ENCODE measurements around the gene FRZB. TPM values are rescaled to one million over a fixed set of nuclear protein-coding genes. Genes with fewer than 3 reads are reported as not detected.
A peak's percentile ranks its signal among the peaks of the same experiment; 100 is the strongest.

Gene FRZB
- total and polyA plus RNA-seq, 2 of the 13 experiments (the other 11 are each of a cell fraction or from before 2014, with no cell fraction given): 0.04 to 1.2 TPM

- TF ChIP-seq GFI1 (CRISPR knock-in tag; IDR thresholded peaks at IDR 0.05; ENCODE audit: borderline replicate concordance) (no peak), SMC3 (IDR thresholded peaks at IDR 0.05; ENCODE audit: low read length) (no peak), NR1H2 (CRISPR knock-in tag; IDR thresholded peaks at IDR 0.05; ENCODE audit: borderline replicate concordance, low read depth) (no peak), ZNF556 (CRISPR knock-in tag; IDR thresholded peaks at IDR 0.05; ENCODE audit: borderline replicate concordance) (no peak), ZNF251 (CRISPR knock-in tag; IDR thresholded peaks at IDR 0.05) (no peak), POLR2A (IDR thresholded peaks at IDR 0.05; ENCODE audit: insufficient read depth in 1 of 2, low read depth in 2 of 2, low read length in 2 of 2) (no peak), ZNF749 (CRISPR knock-in tag; IDR thresholded peaks at IDR 0.05; ENCODE audit: borderline replicate concordance) (no peak), SP4 (CRISPR knock-in tag; IDR thresholded peaks at IDR 0.05) (no peak), EHMT2 (IDR thresholded peaks at IDR 0.05; ENCODE audit: borderline replicate concordance, low read depth, low read length) (no peak; the same call in 1 of the 2 replicates), HOXD1 (CRISPR knock-in tag; IDR thresholded peaks at IDR 0.05) (no peak), PLRG1 (conservative IDR thresholded peaks at IDR 0.05) (no peak), THAP8 (CRISPR knock-in tag; IDR thresholded peaks at IDR 0.05; ENCODE audit: borderline replicate concordance) (no peak), ZNF121 (CRISPR knock-in tag; IDR thresholded peaks at IDR 0.05) (no peak), RCOR2 (CRISPR knock-in tag; IDR thresholded peaks at IDR 0.05) (peak; percentile 75), ZSCAN20 (CRISPR knock-in tag; IDR thresholded peaks at IDR 0.05; ENCODE audit: borderline replicate concordance) (0 out of 2 replicates have a peak, but pooled peaks have one; percentile 70), JUNB (CRISPR knock-in tag; IDR thresholded peaks at IDR 0.05; ENCODE audit: borderline replicate concordance) (no peak), DDIT3 (CRISPR knock-in tag; IDR thresholded peaks at IDR 0.05) (no peak), MXI1 (IDR thresholded peaks at IDR 0.05; ENCODE audit: borderline replicate concordance, low read depth, low read length) (no peak; the same call in 2 of the 3 replicates), MED1 (CRISPR knock-in tag; IDR thresholded peaks at IDR 0.05) (0 out of 2 replicates have a peak, but pooled peaks have one; percentile 36), TAF1 (CRISPR knock-in tag; IDR thresholded peaks at IDR 0.05) (no peak), ZNF430 (CRISPR knock-in tag; IDR thresholded peaks at IDR 0.05) (no peak), ZNF431 (CRISPR knock-in tag; IDR thresholded peaks at IDR 0.05; ENCODE audit: borderline replicate concordance, low read depth) (no peak), ZFAT (CRISPR knock-in tag; conservative IDR thresholded peaks at IDR 0.05) (no peak), ZNF232 (CRISPR knock-in tag; IDR thresholded peaks at IDR 0.05; ENCODE audit: borderline replicate concordance) (no peak), PRPF4 (IDR thresholded peaks at IDR 0.05; ENCODE audit: low read depth, low read length, poor library complexity, severe bottlenecking) (no peak)
- TF ChIP-seq, protein P1, sequence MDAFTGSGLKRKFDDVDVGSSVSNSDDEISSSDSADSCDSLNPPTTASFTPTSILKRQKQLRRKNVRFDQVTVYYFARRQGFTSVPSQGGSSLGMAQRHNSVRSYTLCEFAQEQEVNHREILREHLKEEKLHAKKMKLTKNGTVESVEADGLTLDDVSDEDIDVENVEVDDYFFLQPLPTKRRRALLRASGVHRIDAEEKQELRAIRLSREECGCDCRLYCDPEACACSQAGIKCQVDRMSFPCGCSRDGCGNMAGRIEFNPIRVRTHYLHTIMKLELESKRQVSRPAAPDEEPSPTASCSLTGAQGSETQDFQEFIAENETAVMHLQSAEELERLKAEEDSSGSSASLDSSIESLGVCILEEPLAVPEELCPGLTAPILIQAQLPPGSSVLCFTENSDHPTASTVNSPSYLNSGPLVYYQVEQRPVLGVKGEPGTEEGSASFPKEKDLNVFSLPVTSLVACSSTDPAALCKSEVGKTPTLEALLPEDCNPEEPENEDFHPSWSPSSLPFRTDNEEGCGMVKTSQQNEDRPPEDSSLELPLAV (CRISPR knock-in tag; conservative IDR thresholded peaks at IDR 0.05; ENCODE audit: low read depth): no peak
- TF ChIP-seq, protein P2, sequence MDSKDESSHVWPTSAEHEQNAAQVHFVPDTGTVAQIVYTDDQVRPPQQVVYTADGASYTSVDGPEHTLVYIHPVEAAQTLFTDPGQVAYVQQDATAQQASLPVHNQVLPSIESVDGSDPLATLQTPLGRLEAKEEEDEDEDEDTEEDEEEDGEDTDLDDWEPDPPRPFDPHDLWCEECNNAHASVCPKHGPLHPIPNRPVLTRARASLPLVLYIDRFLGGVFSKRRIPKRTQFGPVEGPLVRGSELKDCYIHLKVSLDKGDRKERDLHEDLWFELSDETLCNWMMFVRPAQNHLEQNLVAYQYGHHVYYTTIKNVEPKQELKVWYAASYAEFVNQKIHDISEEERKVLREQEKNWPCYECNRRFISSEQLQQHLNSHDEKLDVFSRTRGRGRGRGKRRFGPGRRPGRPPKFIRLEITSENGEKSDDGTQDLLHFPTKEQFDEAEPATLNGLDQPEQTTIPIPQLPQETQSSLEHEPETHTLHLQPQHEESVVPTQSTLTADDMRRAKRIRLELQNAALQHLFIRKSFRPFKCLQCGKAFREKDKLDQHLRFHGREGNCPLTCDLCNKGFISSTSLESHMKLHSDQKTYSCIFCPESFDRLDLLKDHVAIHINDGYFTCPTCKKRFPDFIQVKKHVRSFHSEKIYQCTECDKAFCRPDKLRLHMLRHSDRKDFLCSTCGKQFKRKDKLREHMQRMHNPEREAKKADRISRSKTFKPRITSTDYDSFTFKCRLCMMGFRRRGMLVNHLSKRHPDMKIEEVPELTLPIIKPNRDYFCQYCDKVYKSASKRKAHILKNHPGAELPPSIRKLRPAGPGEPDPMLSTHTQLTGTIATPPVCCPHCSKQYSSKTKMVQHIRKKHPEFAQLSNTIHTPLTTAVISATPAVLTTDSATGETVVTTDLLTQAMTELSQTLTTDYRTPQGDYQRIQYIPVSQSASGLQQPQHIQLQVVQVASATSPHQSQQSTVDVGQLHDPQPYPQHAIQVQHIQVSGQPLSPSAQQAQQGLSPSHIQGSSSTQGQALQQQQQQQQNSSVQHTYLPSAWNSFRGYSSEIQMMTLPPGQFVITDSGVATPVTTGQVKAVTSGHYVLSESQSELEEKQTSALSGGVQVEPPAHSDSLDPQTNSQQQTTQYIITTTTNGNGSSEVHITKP (CRISPR knock-in tag; IDR thresholded peaks at IDR 0.05; ENCODE audit: low read depth): no peak
Measured at GRCh38 chr2:182814804-182815203, 51.6 kb downstream of the FRZB start (continued).

Measured in HepG2 (cell line).